GM12892 (cell line): Measurements from ENCODE around the gene PARD3.
"Not testable (repeated sequence)": the region's sequence is repeated elsewhere in the genome, so short reads cannot be mapped to it uniquely, and the experiment has no call there.

Experiments used
- POLR2A ChIP-seq: IDR thresholded peaks from 2 replicates; pipeline ENCODE4 v1.6.1; 2011; ENCODE audit warnings: low read depth, low read length, control low read depth
- POLR2AphosphoS5 ChIP-seq: IDR thresholded peaks from 2 replicates; pipeline ENCODE4 v1.6.1; 2011; ENCODE audit warnings: low read depth, low read length, control low read depth

DNA sequence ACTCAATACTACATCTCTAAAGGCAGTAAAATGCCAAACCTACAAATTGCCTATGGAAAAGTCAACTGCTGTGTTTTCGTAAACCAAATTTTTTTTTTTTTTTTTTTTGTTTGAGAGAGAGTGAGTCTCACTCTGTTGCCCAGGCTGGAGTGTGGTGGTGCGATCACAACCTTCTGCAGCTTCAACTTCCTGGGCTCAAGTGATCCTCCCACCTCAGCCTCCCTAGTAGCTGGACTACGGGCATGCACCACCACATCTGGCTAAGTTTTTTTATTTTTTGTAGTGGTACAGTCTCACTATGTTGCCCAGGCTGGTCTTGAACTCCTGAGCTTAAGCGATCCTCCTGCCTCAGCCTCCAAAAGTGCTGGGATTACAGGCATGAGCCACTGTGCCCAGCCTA lies 74.0 kb downstream of the PARD3 start:
- TF ChIP-seq POLR2A, POLR2AphosphoS5: not testable (repeated sequence)
